Measurements from ENCODE around the gene PMEPA1. TPM values are rescaled to one million over a fixed set of nuclear protein-coding genes. Genes with fewer than 3 reads are reported as not detected.

The PMEPA1 gene
- total and polyA plus RNA-seq, 7 experiments from 2014 or later: 0.44 to 10.0 (median 8.7) TPM

DNA sequence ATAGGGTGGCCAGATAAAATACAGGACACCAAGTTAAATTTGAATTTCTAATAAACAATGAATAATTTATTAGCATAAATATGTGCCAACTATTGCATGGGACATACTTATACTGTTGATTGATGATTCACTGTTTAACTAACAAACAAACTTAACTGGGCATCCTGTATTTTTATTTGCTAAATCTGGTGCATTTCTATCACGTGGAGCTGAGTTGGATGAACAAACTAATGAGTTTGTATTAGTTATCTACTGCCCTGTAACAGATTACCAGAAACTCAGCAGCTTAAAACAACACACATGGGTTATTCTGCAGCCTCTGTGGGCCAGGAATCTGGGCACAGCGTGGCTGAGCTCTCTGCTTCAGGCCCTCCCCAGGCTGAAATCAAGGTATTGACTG, 28.2 kb upstream of the PMEPA1 start:
- no peaks in the 10 kb centered on the region for H3K27me3 ChIP-seq (ENCODE audit: control insufficient read depth in 2 of 2, insufficient read depth in 2 of 2, low read length in 2 of 2)
- no peak overlapping the region for H3K27ac ChIP-seq (ENCODE audit: low read depth, low read length)
- no peaks in the 10 kb centered on the region for H3K36me3 ChIP-seq (ENCODE audit: control insufficient read depth in 2 of 3, insufficient read depth in 3 of 3, low read length in 3 of 3)
- H3K4me1 Mint-ChIP-seq: no peaks in the 10 kb centered on the region
- intact Hi-C loops (cut with micrococcal nuclease): no loop called here
- no peak overlapping the region for H3K4me3 Mint-ChIP-seq
- H3K4me3 ChIP-seq (ENCODE audit: low read length): no peak overlapping the region
- no peak for DNase-seq
- no peaks in the 10 kb centered on the region for H3K4me1 ChIP-seq (ENCODE audit: control insufficient read depth in 2 of 2, insufficient read depth in 2 of 2, low read length in 2 of 2)
- peaks cover 8 to 21% (median 13%) of the 10 kb centered on the region in 5 donors for H3K27me3 Mint-ChIP-seq
- ChIA-PET POLR2A (no interaction called here), CTCF (no interaction called here)
- peaks cover 0 to 3% (median 0%) of the 10 kb centered on the region in 5 donors for H3K36me3 Mint-ChIP-seq
- H3K9me3 ChIP-seq (ENCODE audit: control insufficient read depth in 2 of 3, low read length in 3 of 3): no peaks in the 10 kb centered on the region
- H3K9me3 Mint-ChIP-seq: no peaks in the 10 kb centered on the region
- H3K27ac Mint-ChIP-seq: no peak overlapping the region
- ATAC-seq: no peak

DNA sequence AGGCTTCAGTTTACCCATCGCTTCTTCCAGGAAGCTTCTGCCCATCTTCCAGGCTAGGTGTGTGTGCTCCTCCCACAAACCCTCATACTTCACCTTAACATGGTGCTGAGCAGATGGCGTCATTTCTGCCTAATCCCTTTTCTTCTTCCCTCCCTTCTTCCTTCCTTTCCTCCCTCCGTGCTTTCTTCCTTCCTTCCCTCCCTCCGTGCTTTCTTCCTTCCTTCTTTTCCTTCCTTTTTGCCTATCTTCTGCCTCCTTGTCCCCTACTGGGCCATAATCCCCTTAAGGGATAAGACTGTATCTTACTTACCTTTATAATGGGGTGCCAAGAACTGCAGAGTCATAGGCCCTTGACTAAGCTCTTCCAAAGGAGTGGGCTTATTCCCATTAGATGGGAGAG, 27.5 kb upstream of the PMEPA1 start:
- Mint-ChIP-seq H3K9me3 (no peaks in the 10 kb centered on the region), H3K4me3 (no peak overlapping the region), H3K36me3 (peaks cover 0 to 3% (median 0%) of the 10 kb centered on the region in 5 donors), H3K4me1 (no peaks in the 10 kb centered on the region), H3K27ac (peak overlapping the region in 1 of 9 donors; percentile 2), H3K27me3 (peaks cover 7 to 27% (median 14%) of the 10 kb centered on the region in 5 donors)
- ATAC-seq: no peak
- no peaks in the 10 kb centered on the region for H3K27me3 ChIP-seq (ENCODE audit: control insufficient read depth in 2 of 2, insufficient read depth in 2 of 2, low read length in 2 of 2)
- ChIA-PET CTCF (no interaction called here), POLR2A (no interaction called here)
- no peaks in the 10 kb centered on the region for H3K9me3 ChIP-seq (ENCODE audit: control insufficient read depth in 2 of 3, low read length in 3 of 3)
- no peak overlapping the region for H3K4me3 ChIP-seq (ENCODE audit: low read length)
- DNase-seq: no peak
- no peak overlapping the region for H3K27ac ChIP-seq (ENCODE audit: low read depth, low read length)
- intact Hi-C loops (cut with micrococcal nuclease): no loop called here
- H3K36me3 ChIP-seq (ENCODE audit: control insufficient read depth in 2 of 3, insufficient read depth in 3 of 3, low read length in 3 of 3): no peaks in the 10 kb centered on the region
- H3K4me1 ChIP-seq (ENCODE audit: control insufficient read depth in 2 of 2, insufficient read depth in 2 of 2, low read length in 2 of 2): no peaks in the 10 kb centered on the region

DNA sequence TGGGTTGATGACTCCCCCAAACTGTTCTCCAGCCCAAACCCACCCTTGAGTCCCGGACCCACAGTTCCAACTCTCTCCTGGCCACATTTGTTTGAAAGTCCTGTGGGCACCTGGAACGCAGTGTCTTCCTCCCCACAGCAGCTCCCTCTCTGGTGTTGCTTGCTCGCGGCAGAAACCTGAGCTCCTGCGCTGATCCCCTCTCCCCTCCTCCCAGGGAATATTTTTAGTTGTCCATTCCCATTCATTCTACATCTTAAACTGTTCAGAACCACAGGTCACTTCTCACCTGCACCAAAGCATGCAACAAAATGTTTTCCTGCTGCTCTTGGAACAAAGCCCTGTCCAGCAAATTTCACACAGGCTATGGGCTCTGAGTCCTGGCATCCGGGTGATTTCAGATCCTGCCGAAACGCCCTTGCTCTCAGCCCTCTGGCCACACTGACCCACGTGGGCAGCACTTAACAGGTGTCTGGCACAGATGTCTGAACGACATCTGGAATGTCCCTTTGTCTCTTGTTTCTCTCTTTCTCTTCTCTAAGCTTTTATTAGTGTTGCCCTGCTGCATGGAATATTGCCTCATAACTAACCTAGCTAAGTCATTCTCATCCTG, 27.0 kb upstream of the PMEPA1 start:
- ATAC-seq: no peak
- peak overlapping the region in 2 of 9 donors; percentile 2 for H3K27ac Mint-ChIP-seq

GRCh38 chr20:57735831-57736737, 26.3 kb upstream of the PMEPA1 start:
- no peaks in the 10 kb centered on the region for H3K4me1 ChIP-seq (ENCODE audit: control insufficient read depth in 2 of 2, insufficient read depth in 2 of 2, low read length in 2 of 2)
- ChIA-PET CTCF (no interaction called here), POLR2A (no interaction called here)
- H3K27me3 Mint-ChIP-seq: peaks cover 7 to 24% (median 14%) of the 10 kb centered on the region in 5 donors
- no peak overlapping the region for H3K4me3 Mint-ChIP-seq
- no peaks in the 10 kb centered on the region for H3K9me3 ChIP-seq (ENCODE audit: control insufficient read depth in 2 of 3, low read length in 3 of 3)
- intact Hi-C loops (cut with micrococcal nuclease): no loop called here
- ATAC-seq (no peak), DNase-seq (no peak)
- no peak overlapping the region for H3K27ac Mint-ChIP-seq
- H3K9me3 Mint-ChIP-seq: no peaks in the 10 kb centered on the region
- H3K27me3 ChIP-seq (ENCODE audit: control insufficient read depth in 2 of 2, insufficient read depth in 2 of 2, low read length in 2 of 2): no peaks in the 10 kb centered on the region
- H3K27ac ChIP-seq (ENCODE audit: low read depth, low read length): no peak overlapping the region
- no peaks in the 10 kb centered on the region for H3K36me3 ChIP-seq (ENCODE audit: control insufficient read depth in 2 of 3, insufficient read depth in 3 of 3, low read length in 3 of 3)
- peaks cover 0 to 3% (median 0%) of the 10 kb centered on the region in 5 donors for H3K36me3 Mint-ChIP-seq
- no peak overlapping the region for H3K4me3 ChIP-seq (ENCODE audit: low read length)
- H3K4me1 Mint-ChIP-seq: peaks cover 0 to 6% (median 0%) of the 10 kb centered on the region in 7 donors

More for the DNA sequence above, 27.0 kb upstream of the PMEPA1 start:
- Mint-ChIP-seq H3K9me3 (no peaks in the 10 kb centered on the region), H3K36me3 (peaks cover 0 to 3% (median 0%) of the 10 kb centered on the region in 5 donors), H3K27me3 (peaks cover 7 to 24% (median 14%) of the 10 kb centered on the region in 5 donors), H3K4me3 (no peak overlapping the region), H3K4me1 (peaks cover 0 to under 1% (median 0%) of the 10 kb centered on the region in 7 donors)
- Histone ChIP-seq H3K4me3 (ENCODE audit: low read length) (no peak overlapping the region), H3K9me3 (ENCODE audit: control insufficient read depth in 2 of 3, low read length in 3 of 3) (no peaks in the 10 kb centered on the region), H3K27ac (ENCODE audit: low read depth, low read length) (no peak overlapping the region), H3K36me3 (ENCODE audit: control insufficient read depth in 2 of 3, insufficient read depth in 3 of 3, low read length in 3 of 3) (no peaks in the 10 kb centered on the region), H3K27me3 (ENCODE audit: control insufficient read depth in 2 of 2, insufficient read depth in 2 of 2, low read length in 2 of 2) (no peaks in the 10 kb centered on the region), H3K4me1 (ENCODE audit: control insufficient read depth in 2 of 2, insufficient read depth in 2 of 2, low read length in 2 of 2) (no peaks in the 10 kb centered on the region)
- intact Hi-C loops (cut with micrococcal nuclease): no loop called here
- DNase-seq: no peak
- ChIA-PET CTCF (no interaction called here), POLR2A (no interaction called here)

DNA sequence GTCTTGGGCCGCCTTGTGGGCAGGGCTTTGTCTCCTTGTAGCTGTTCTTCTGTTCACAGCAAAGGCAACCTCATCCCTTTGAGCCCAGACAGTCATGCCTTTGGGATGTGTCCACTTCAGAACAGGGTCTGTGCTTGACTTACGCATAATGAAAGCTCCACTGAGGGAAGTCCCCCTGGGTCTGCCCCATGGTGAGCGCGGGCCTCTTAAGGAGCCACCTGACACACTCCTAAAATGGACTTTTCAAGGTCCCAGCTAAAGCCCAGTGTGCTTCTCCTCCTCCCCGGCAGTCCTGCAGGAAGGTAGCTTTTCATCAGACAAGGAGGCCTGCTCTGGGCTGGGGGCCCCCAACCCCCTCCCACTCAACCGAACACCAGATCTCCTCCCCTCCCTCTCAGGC, 24.9 kb upstream of the PMEPA1 start:
- H3K4me1 Mint-ChIP-seq: peaks cover 0 to 6% (median 0%) of the 10 kb centered on the region in 7 donors
- H3K36me3 ChIP-seq (ENCODE audit: control insufficient read depth in 2 of 3, insufficient read depth in 3 of 3, low read length in 3 of 3): no peaks in the 10 kb centered on the region
- DNase-seq: no peak
- H3K9me3 ChIP-seq (ENCODE audit: control insufficient read depth in 2 of 3, low read length in 3 of 3): no peaks in the 10 kb centered on the region
- H3K4me3 ChIP-seq (ENCODE audit: low read length): no peak overlapping the region
- no peak overlapping the region for H3K27ac ChIP-seq (ENCODE audit: low read depth, low read length)
- H3K27me3 ChIP-seq (ENCODE audit: control insufficient read depth in 2 of 2, insufficient read depth in 2 of 2, low read length in 2 of 2): no peaks in the 10 kb centered on the region
- intact Hi-C loops (cut with micrococcal nuclease): no loop called here
- CTCF ChIA-PET: interaction anchor here (0.5 kb wide), 1 partner anchor 69 kb away, joined by 3 read pairs; no protein-coding TSS in a partner anchor
- H3K4me1 ChIP-seq (ENCODE audit: control insufficient read depth in 2 of 2, insufficient read depth in 2 of 2, low read length in 2 of 2): no peaks in the 10 kb centered on the region
- peaks cover 7 to 24% (median 14%) of the 10 kb centered on the region in 5 donors for H3K27me3 Mint-ChIP-seq
- no peak overlapping the region for H3K27ac Mint-ChIP-seq
- no peak overlapping the region for H3K4me3 Mint-ChIP-seq
- no peak for ATAC-seq
- POLR2A ChIA-PET: interaction anchor here (0.6 kb wide), 1 partner anchor 85 kb away, joined by 3 read pairs; no protein-coding TSS in a partner anchor
- H3K9me3 Mint-ChIP-seq: no peaks in the 10 kb centered on the region
- H3K36me3 Mint-ChIP-seq: no peaks in the 10 kb centered on the region

- DNase-seq (no peak), ATAC-seq (no peak)
- Mint-ChIP-seq H3K4me1 (peaks cover 0 to 6% (median 0%) of the 10 kb centered on the region in 7 donors), H3K4me3 (no peak overlapping the region), H3K9me3 (no peaks in the 10 kb centered on the region), H3K27me3 (peaks cover 3 to 27% (median 15%) of the 10 kb centered on the region in 5 donors), H3K36me3 (no peaks in the 10 kb centered on the region), H3K27ac (no peak overlapping the region)
- Histone ChIP-seq H3K9me3 (ENCODE audit: control insufficient read depth in 2 of 3, low read length in 3 of 3) (no peaks in the 10 kb centered on the region), H3K4me1 (ENCODE audit: control insufficient read depth in 2 of 2, insufficient read depth in 2 of 2, low read length in 2 of 2) (no peaks in the 10 kb centered on the region), H3K4me3 (ENCODE audit: low read length) (no peak overlapping the region), H3K36me3 (ENCODE audit: control insufficient read depth in 2 of 3, insufficient read depth in 3 of 3, low read length in 3 of 3) (no peaks in the 10 kb centered on the region), H3K27ac (ENCODE audit: low read depth, low read length) (no peak overlapping the region), H3K27me3 (ENCODE audit: control insufficient read depth in 2 of 2, insufficient read depth in 2 of 2, low read length in 2 of 2) (no peaks in the 10 kb centered on the region)
- ChIA-PET POLR2A (no interaction called here), CTCF (interaction anchor here (0.6 kb wide), 1 partner anchor 129 kb away, joined by 3 read pairs; no protein-coding TSS in a partner anchor)
- intact Hi-C loops (cut with micrococcal nuclease): no loop called here
Observed at GRCh38 chr20:57732226-57732625, 22.4 kb upstream of the PMEPA1 start.

Data from naive thymus-derived CD4-positive, alpha-beta T cell (primary cell).